IPS DF 4.7 (cell line): ENCODE data around the gene KCNMB3.
"Not testable (repeated sequence)": the region's sequence is repeated elsewhere in the genome, so short reads cannot be mapped to it uniquely, and the experiment has no call there.

ENCODE experiments used
- DNase-seq: peaks from one replicate; pipeline ENCODE4 v3.0.0-alpha.2; 2013; ENCODE audit warnings: low spot score; ENCODE audit errors: extremely low read depth

The KCNMB3 gene, protein sequence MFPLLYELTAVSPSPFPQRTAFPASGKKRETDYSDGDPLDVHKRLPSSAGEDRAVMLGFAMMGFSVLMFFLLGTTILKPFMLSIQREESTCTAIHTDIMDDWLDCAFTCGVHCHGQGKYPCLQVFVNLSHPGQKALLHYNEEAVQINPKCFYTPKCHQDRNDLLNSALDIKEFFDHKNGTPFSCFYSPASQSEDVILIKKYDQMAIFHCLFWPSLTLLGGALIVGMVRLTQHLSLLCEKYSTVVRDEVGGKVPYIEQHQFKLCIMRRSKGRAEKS

DNA sequence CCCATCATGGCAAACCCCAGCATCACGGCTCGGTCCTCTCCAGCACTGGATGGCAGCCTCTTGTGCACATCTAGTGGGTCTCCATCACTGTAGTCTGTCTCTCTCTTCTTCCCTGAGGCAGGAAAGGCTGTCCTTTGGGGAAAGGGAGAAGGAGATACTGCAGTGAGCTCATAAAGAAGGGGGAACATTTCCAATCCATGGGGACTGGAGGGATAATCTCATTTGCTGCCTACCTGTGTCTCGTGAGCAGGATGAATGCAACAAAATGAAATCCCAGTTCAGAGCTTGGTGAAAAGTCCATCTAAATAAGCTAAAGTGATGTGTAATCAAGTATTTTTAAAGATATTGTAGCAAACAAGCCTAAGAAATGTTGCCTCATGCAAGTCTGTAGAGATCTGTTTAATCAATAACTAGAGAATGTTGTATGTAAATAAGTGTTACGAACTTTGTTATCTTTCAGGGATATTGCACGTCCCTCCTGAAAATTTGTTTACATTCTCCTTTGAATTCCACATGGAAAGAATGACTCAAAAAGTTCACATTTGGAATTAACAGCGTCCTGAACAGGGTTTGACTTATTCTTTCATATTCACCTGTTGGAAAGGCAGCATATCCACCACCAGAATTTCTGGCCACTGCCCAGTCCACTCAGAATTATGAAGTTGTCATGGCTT is at the start of gene KCNMB3:
KCNMB3 (minus strand) TSS at position 312 of the 674 bp plus-strand sequence; CDS start at position 188, 124 bp downstream.
- no peak for DNase-seq

GRCh38 chr3:179299999-179300613 is 49.2 kb upstream of the KCNMB3 start:
- no peak for DNase-seq

DNA sequence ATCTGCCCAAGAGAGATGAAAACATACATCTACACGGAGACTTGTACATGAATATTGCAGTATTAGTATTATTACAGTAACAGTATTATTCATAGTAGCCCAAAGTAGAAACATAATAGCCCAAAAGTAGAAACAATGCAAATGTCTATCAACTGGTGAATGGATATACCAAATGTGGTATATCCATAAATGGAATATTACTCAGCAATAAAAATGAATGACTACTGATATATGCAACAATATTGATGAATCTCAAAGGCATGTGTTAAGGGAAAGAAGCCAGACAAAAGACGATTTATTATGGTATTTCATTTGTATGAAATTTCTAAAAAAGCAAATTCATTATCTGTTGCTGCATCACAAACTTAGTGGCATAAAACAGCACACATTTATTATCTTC is 48.4 kb upstream of the KCNMB3 start:
- no peak for DNase-seq

DNA sequence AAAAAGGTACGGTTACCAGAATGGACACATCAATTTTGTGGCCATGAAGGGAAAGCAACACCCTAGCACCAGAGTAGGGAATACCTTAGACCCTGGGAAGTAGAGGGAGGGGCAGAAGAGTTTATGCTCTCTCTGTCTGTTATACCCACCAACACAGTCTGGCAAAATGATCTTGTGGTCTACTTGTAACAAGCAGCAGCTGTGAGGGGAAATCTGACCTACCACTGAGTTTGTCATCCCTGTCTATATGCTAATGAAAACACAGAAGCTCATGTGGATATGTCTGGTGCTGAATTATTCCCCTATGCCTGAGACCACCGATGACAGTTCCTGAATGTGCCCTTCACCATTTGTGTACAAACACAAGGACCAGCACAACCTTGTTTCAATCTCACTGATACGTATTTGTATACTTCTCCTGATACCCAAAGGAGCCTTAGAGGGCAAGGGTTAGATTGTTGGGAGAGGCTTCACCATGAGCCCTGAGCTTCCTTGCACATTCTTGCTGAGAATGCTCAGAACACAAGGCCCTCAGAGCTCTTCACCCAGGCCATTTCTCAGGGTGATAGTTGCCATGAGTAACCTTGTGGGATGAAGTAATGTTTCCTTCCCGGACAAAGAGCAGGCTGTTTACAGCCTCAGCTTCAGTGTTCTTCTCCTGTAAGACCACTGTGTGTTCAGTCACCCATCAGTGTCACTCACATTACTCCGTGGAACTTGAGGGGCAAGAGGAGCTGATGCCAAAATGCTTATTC is 47.2 kb upstream of the KCNMB3 start:
- no peak for DNase-seq

GRCh38 chr3:179292450-179292849 is 41.5 kb upstream of the KCNMB3 start:
- no peak for DNase-seq

- DNase-seq: no peak
These were observed 38.4 kb upstream of the KCNMB3 start for GRCh38 chr3:179289295-179289694.

DNA sequence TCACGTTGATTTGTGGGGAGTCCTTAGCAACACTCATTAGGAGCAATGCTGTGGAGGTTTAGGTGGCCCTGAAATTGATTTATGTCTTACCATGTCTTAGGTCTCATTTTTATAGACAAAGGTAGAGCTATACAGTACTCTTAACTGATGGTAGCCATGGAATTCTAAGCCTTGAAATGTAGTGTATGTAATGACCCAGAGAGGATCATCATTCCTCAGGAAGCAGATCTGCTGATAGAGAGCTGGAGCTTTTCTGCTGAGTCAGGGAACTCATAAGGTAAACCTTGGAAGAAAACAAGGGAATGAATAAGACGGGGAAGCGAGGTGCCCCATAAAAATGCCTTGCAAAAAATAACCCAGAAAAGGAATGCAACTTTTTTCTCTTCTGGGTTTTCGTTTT is 37.9 kb upstream of the KCNMB3 start:
- no peak for DNase-seq

- DNase-seq: no peak
These were observed 35.4 kb upstream of the KCNMB3 start for GRCh38 chr3:179286331-179286730.

DNA sequence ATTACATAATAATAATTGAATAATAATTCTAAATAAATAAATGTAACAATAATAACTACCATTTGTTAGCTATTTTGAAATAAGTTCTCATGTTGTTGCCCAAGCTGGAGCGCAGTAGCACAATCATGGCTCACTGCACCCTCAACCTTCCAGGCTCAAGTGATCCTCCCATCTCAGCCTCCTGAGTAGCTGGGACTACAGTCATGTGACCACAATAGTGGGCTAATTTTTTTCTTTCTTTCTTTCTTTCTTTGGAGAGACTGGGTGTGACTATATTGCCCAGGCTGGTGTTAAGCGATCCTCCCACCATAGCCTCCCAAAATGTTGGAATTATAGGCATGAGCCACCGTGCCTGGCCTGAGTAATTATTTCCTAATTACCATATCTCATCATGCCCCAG is 30.9 kb upstream of the KCNMB3 start:
- no peak for DNase-seq

DNA sequence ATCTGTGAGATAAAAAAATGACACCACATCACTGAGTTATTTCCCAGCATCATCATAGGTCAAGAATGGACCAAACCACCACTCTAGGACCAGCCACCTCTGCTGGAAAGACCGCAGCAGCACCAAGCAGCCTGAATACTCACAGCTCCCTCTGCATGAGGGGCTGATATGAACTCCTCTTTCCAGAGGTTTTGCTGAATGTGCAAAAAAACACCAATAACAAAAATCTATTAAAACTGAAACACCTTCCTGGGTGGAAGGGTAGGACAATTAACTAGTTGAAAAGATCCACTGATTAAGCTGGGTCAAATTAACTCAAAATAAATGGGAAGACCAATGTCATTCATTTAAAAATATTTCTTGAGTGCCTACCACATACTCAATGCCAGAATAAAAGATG is 28.9 kb upstream of the KCNMB3 start:
- DNase-seq: no peak

- DNase-seq: no peak
These were observed 28.2 kb upstream of the KCNMB3 start for GRCh38 chr3:179278932-179279693.

DNA sequence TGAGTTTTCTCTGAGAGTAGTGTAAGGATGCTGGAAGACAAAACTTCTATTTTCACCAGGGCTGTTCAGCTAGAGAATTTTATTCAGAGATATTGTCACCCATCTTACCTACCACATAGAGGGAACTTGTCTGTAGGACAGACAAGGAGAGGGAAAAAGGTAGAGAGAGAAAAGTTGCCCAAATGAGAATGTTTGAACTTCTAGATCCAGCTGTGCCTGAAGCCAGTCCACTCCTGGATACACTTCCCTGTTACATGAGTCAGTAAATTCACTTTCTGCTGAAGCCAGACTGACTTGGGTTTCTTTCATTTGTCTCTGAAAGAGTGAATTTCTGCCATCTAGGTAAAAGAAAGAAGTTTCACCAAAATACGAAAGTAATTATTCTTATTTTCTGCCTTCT is 27.2 kb upstream of the KCNMB3 start:
- DNase-seq: no peak

- DNase-seq: no peak
These were observed 25.8 kb upstream of the KCNMB3 start for GRCh38 chr3:179276743-179277142.

- no peak for DNase-seq
These were observed 25.1 kb upstream of the KCNMB3 start for GRCh38 chr3:179276001-179276400.

GRCh38 chr3:179274434-179274833 is 23.5 kb upstream of the KCNMB3 start:
- DNase-seq: not testable (repeated sequence)

DNA sequence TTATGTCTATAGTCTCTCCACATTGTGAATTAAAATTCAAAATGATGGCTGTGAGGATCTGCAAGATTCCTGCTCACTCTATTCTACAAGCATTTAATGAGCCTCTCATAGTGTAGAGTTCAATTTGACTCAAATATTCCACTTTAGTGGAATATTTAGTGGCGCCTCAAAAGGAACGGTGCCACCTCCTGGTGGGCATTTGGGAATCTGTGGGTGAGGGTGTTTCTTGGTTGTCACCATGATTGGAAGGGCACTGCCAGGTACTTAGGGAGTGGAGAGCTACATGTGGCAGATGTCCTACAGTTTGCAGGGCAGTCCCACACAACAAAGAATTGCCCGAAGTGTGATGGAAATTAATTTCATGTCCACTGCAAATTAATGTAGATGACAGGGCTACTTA is 21.5 kb upstream of the KCNMB3 start:
- DNase-seq: no peak

DNA sequence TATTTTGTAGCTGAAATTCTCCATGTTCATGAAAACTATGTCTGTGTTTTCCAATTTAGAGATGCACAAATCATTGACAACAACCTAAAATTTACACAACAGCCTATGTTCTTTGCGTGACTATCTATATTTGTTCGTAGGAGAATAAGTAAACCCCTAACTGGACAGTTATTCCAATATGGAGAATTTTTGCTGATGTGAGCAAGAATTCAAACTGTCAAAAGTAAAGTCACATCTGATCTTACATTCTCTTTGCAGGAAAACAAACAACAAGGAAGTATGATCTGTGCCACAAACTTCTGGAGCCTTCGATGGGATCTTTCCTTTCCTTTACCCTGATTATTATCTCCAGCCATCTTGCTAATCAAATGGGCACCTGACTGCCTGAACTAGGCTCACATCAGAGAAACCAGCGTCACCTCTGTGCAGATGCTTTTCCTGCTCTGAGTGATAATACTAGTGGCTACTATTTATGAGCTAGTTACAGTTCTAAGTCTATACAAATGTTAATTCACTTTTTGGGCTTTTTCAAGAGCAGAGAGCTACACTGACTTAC is 18.3 kb upstream of the KCNMB3 start:
- no peak for DNase-seq

GRCh38 chr3:179268400-179269051 is 17.6 kb upstream of the KCNMB3 start:
- no peak for DNase-seq

DNA sequence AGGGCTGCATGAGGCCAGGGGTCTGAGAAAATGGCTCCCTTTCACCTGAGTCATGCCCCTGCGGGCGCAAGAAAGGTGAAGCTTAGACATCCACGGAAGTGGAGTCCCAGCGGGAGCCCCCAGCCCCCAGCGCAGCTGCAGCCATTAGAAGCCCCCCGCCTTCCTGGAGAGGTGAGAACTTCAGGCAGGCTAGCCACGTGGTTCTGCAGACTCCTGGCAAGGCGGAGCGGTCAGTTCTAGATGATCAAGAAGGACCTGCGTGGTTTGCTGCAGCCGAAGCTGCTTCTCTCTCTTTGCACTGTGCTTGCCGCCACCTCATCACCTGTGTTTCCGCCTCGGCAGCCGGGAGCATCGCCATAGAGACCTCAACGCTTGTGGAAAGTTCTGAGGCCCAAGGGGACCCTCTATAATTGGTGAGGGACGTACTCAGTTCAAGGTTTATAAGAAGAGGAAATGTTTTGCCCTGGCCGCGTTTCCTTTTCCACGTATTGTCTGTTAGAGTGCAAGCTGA is 15.8 kb upstream of the KCNMB3 start:
- no peak for DNase-seq

DNA sequence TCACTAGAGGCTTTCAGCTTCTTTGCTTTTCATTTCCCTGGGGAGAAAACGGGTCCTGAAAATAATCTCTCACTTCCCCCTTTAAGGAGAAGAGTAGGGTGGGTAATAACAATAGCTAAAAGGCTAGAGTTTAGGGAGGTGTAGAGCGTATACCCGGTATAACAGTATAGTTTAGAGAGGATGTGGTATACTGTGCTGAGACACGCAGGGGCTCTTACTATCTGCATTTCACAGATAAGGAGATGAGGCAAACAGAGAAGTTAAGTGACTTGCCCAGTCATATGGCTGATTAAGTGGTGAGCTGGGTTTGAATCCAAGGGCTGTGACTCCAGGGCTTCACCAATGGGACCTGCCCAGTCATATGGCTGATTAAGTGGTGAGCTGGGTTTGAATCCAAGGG is 15.0 kb upstream of the KCNMB3 start:
- no peak for DNase-seq
